Subcutaneous abdominal adipose tissue (tissue), 5 donors: ENCODE data around the gene SLIT3.
A peak's percentile ranks its signal among the peaks of the same experiment; 100 is the strongest.

ENCODE experiments used
- H3K27ac ChIP-seq: one replicate; pipeline ENCODE4 v1.7.0; 2013; ENCODE audit warnings: low read depth, mild to moderate bottlenecking, inconsistent platforms, low read length, moderate library complexity
- H3K27me3 ChIP-seq, 5 donors: one replicate each; pipeline ENCODE4 v1.7.0; 2013; ENCODE audit warnings: low read length in 5 of 5, inconsistent platforms in 1 of 5; ENCODE audit not compliant: control insufficient read depth in 5 of 5, insufficient read depth in 4 of 5
- H3K36me3 ChIP-seq, 5 donors: one replicate each; pipeline ENCODE4 v1.7.0; 2013; ENCODE audit warnings: low read length in 5 of 5; ENCODE audit not compliant: control insufficient read depth in 5 of 5, insufficient read depth in 5 of 5
- H3K4me1 ChIP-seq, 5 donors: one replicate each; pipeline ENCODE4 v1.7.0; 2013; ENCODE audit warnings: low read length in 5 of 5, mild to moderate bottlenecking in 3 of 5, moderate library complexity in 1 of 5; ENCODE audit not compliant: control insufficient read depth in 5 of 5, insufficient read depth in 5 of 5
- H3K4me3 ChIP-seq, 5 donors: one replicate each; pipeline ENCODE4 v1.7.0; 2013; ENCODE audit warnings: low read length in 5 of 5, low read depth in 1 of 5
- H3K9ac ChIP-seq, 5 donors: one replicate each; pipeline ENCODE4 v1.7.0; 2013; ENCODE audit warnings: low read length in 5 of 5, mild to moderate bottlenecking in 4 of 5, moderate library complexity in 3 of 5
- H3K9me3 ChIP-seq, 5 donors: one replicate each; pipeline ENCODE4 v1.7.0; 2013; ENCODE audit warnings: low read length in 5 of 5; ENCODE audit not compliant: control insufficient read depth in 5 of 5
- donor health status: healthy.
- donor health status: healthy.
- donor health status: healthy.
- donor health status: healthy.
- donor health status: healthy.

The SLIT3 gene

DNA sequence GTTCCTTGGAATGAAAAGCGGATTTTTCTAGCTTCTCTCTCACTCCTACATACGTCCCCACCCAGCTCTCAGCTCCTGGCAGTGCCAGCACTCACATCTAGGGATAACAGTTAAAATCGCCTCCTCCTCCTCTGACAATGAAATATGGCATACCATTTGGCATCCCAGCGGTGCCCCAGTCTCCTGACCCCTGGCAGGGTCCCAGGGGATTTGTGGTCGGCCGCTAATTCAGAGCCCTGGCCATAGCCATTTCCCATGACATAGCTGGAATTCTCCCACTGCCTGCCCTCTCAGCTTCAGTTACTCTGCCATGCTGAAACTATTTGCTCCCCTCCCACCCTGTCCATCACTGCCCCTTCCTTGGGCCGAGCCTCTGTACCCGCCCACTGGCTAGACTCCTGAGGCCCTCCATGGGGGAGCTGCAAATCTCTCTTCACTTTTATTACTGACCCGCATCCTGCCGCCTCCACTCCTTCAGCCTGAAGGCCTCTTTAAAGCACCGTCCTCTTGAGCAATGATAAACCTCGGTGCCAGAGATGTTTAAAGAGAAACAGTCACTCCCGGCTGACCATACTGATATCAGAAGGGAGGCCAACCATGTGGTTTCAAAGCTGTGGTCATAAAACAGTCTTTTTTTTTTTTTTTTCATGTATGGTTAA lies 139.8 kb downstream of the SLIT3 start:
- peak overlapping the region in 1 of 5 donors; percentile 48 for H3K9ac ChIP-seq
- H3K27ac ChIP-seq: peak overlapping the region; percentile 75
- H3K4me1 ChIP-seq: peaks cover 0 to 32% (median 27%) of the 10 kb centered on the region in 5 donors
- peaks cover 0 to 9% (median 0%) of the 10 kb centered on the region in 5 donors for H3K9me3 ChIP-seq
- H3K36me3 ChIP-seq: no peaks in the 10 kb centered on the region
- H3K27me3 ChIP-seq: no peaks in the 10 kb centered on the region
- no peak overlapping the region for H3K4me3 ChIP-seq

DNA sequence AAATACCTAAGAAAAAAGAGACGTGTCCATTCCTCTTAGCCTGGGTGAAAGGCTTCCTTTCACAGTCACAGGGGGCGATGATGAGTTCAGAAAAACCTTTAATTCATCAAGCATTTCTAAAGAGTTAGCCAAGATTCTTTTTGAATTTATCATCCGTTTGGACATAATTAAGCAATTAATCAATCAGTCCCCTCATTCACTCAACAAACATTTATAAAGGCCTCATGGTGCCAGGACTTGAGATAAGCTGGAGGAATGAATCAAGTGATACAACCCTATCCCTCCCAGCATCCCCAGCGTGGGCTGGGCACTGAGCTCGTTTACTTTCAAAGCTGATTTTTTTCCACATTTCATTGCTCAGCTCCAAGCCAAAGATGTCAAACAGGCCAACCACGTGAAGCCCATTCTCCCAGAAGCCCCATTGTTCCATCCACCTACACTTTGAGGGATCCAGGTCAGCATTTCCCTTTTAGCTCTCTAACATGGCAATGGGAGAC lies 140.5 kb downstream of the SLIT3 start:
- Histone ChIP-seq H3K27ac (peak overlapping the region; percentile 75), H3K27me3 (no peaks in the 10 kb centered on the region), H3K36me3 (no peaks in the 10 kb centered on the region), H3K4me1 (peaks cover 0 to 32% (median 27%) of the 10 kb centered on the region in 5 donors), H3K9ac (peak overlapping the region in 1 of 5 donors; percentile 48), H3K4me3 (no peak overlapping the region), H3K9me3 (peaks cover 0 to 9% (median 0%) of the 10 kb centered on the region in 5 donors)

DNA sequence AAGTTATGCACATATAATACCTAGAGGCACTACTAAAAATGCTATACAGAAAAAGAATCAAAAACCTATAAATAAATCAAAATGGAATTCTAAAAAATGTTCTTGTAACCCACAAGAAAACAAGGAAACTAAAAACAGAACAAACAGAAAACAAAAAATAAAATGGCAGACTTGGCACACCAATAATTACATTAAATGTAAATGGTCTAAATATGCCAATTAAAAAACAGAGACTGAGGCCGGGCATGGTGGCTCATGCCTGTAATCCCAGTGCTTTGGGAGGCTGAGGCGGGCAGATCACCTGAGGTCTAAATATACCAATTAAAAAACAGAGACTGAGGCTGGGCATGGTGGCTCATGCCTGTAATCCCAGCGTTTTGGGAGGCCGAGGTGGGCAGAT lies 142.2 kb downstream of the SLIT3 start:
- Histone ChIP-seq H3K4me3 (no peak overlapping the region), H3K9me3 (peaks cover 0 to 9% (median 0%) of the 10 kb centered on the region in 5 donors), H3K27me3 (no peaks in the 10 kb centered on the region), H3K36me3 (no peaks in the 10 kb centered on the region), H3K27ac (no peak overlapping the region), H3K4me1 (peaks cover 0 to 22% (median 17%) of the 10 kb centered on the region in 5 donors), H3K9ac (no peak overlapping the region)

DNA sequence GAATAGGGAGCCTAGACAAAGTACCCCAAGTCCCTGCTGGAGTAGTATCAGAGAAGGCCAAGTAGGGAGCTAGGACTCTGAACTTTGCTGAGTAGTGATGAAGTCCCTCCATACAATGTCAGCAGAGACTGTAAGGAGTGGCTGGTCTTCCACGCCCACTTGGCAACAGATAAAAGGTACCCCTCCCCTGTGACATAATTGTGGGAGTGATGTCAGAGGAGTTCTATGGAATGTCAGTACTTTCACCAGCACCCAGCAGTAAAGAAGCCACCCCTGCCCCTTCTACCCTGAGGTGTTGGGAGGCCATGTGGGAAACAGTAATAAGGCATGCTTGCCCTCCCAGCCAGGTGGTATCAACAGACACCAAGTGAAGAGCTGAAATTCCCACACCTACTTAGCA lies 143.9 kb downstream of the SLIT3 start:
- H3K9ac ChIP-seq: no peak overlapping the region
- peaks cover 0 to 20% (median 19%) of the 10 kb centered on the region in 5 donors for H3K4me1 ChIP-seq
- no peaks in the 10 kb centered on the region for H3K36me3 ChIP-seq
- peaks cover 0 to 9% (median 0%) of the 10 kb centered on the region in 5 donors for H3K9me3 ChIP-seq
- no peaks in the 10 kb centered on the region for H3K27me3 ChIP-seq
- H3K4me3 ChIP-seq: no peak overlapping the region
- no peak overlapping the region for H3K27ac ChIP-seq

DNA sequence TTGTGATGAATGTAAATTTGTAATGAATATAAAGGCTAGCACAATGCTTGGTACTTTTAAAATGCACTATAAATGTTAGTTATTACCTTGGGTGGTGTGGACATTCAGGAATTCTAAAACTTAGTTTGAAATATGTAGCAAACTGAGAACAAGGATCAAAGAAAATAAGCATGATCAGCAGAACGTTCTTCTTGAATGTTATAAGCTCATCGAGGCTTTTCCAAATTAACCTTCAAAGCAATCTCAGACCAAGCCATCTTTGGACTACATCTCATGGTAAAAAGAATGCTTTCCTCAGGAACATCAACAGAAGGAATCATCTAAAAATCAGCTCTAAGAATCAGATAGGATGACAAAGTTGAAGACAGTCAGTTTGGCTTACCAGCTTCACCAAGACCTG lies 146.3 kb downstream of the SLIT3 start:
- no peak overlapping the region for H3K27ac ChIP-seq
- H3K9me3 ChIP-seq: peaks cover 0 to 8% (median 0%) of the 10 kb centered on the region in 5 donors
- no peaks in the 10 kb centered on the region for H3K36me3 ChIP-seq
- H3K9ac ChIP-seq: no peak overlapping the region
- no peak overlapping the region for H3K4me3 ChIP-seq
- no peaks in the 10 kb centered on the region for H3K27me3 ChIP-seq
- H3K4me1 ChIP-seq: peaks cover 2 to 6% (median 4%) of the 10 kb centered on the region in 5 donors

DNA sequence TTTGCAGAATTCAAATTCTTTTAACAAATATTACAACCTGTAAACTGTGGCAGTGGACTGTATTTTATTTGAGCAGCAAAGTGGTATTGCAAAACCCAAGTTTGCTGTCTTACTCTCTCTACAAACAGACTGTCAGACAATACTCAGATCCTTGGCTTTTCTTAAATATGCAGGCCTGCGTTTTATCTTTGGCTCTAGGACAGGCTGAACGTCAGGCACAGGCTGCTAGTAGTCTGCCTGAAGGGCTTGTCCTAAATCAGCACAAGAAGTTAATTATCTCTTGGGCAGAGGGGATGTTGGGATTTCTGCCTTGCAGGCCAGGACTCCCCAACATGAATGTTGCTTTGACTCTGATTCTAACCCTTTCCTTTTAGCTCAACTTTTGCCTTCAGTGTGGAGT lies 147.5 kb downstream of the SLIT3 start:
- peaks cover 0 to 6% (median 0%) of the 10 kb centered on the region in 5 donors for H3K9me3 ChIP-seq
- peaks cover 2 to 6% (median 4%) of the 10 kb centered on the region in 5 donors for H3K4me1 ChIP-seq
- no peaks in the 10 kb centered on the region for H3K27me3 ChIP-seq
- H3K36me3 ChIP-seq: no peaks in the 10 kb centered on the region
- no peak overlapping the region for H3K4me3 ChIP-seq
- no peak overlapping the region for H3K27ac ChIP-seq
- no peak overlapping the region for H3K9ac ChIP-seq

DNA sequence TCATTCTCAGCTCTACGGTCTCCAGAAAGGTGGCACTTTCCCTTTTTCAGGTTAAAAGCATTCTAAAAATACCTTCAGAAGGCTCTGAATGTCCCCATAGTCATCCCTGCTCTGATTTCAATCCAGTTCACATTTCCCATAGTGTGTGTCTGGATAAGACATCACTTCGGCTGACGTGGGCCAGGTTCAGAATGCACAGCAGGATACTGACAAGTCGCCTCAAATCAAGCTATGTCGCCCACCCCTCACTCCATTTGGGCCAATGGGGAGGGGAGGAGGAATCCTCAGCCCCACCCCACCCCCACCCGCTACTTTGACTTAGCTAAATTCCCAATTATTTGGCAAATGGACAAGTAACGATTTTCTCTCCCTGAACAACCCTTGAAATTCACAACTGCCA lies 148.0 kb downstream of the SLIT3 start:
- H3K36me3 ChIP-seq: no peaks in the 10 kb centered on the region
- H3K4me3 ChIP-seq: no peak overlapping the region
- H3K4me1 ChIP-seq: peaks cover 2 to 6% (median 4%) of the 10 kb centered on the region in 5 donors
- H3K27ac ChIP-seq: no peak overlapping the region
- no peak overlapping the region for H3K9ac ChIP-seq
- H3K9me3 ChIP-seq: peaks cover 0 to 6% (median 0%) of the 10 kb centered on the region in 5 donors
- no peaks in the 10 kb centered on the region for H3K27me3 ChIP-seq

DNA sequence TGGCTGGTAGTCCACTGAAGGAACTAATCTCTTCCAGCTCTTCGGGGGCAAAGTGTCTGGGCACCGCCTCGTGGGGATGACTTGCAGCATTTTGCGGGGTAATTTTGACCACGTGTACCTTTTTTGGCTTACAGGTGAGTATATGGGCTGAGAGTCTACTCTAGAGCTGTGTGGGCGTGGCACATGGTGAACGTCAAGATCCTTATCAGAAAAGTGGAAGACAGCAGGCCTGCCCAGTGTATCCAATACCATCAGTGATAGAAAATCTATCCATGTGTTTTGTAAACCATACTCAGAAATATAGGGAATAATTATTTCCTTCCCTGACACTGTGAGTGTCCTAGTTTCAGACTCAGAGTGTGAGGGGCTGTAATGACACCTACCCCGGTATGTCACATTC lies 148.5 kb downstream of the SLIT3 start:
- no peaks in the 10 kb centered on the region for H3K36me3 ChIP-seq
- no peaks in the 10 kb centered on the region for H3K27me3 ChIP-seq
- no peak overlapping the region for H3K4me3 ChIP-seq
- peaks cover 0 to 5% (median 0%) of the 10 kb centered on the region in 5 donors for H3K9me3 ChIP-seq
- H3K9ac ChIP-seq: no peak overlapping the region
- H3K27ac ChIP-seq: no peak overlapping the region
- H3K4me1 ChIP-seq: peaks cover 2 to 7% (median 4%) of the 10 kb centered on the region in 5 donors

DNA sequence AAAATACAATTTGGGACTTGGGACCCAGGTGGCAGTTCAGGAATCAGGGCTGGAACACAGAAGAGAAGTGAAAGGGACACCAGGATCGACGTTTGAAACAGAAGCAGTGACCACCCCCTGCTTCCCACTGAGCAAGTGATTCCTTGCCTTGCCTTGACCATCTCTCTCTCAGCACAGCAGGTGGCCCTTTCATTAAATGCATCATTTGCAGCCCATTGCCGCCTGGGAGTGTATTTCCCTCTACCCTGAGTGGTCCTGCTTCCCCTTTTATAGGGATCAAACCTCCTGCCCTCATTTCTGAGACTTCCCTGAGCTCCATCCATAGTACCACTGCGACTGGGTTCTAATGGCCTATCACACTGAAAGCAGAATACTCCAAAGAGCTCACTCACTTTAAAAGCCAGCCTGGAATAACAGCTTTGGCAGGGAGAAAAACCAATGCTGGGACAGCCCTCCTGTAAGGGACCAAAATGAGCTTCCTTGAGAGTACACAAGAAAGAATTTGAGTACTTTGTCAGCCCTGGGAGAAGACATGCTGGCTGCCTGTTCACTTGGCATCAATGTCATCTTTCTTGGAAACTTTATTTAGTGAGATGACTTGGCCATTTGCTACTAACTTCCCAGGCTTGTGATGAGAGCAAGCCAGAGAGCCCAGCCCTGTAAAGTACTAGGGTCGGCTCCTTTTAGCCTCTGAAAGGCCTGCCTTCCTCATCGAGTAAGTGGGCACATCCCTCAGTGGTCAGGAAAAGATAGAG lies 149.7 kb downstream of the SLIT3 start:
- no peaks in the 10 kb centered on the region for H3K27me3 ChIP-seq
- no peak overlapping the region for H3K4me3 ChIP-seq
- H3K27ac ChIP-seq: no peak overlapping the region
- H3K9ac ChIP-seq: peak overlapping the region in 1 of 5 donors; percentile 29
- H3K9me3 ChIP-seq: no peaks in the 10 kb centered on the region
- H3K36me3 ChIP-seq: no peaks in the 10 kb centered on the region
- H3K4me1 ChIP-seq: peaks cover 3 to 7% (median 6%) of the 10 kb centered on the region in 5 donors

DNA sequence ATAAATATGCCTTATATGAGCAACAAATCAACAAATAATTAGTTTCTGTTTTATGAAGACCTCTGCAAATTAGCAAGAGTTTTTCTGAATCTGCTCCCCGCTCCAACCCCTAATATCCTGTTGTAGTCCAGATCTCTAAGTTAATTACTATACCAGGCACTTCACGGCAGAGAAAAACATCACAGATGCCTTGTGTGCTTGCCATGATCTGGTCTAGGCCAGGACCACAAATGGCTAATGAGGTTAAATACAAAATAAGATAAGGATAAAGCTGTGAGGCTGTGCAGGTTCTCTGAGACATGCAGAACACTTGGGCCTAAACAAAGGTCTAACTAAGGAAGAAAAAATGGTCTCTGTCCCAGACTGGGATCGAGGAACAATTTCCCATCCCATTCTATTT lies 150.8 kb downstream of the SLIT3 start:
- Histone ChIP-seq H3K27ac (no peak overlapping the region), H3K27me3 (no peaks in the 10 kb centered on the region), H3K9me3 (no peaks in the 10 kb centered on the region), H3K9ac (no peak overlapping the region), H3K4me1 (peaks cover 3 to 12% (median 11%) of the 10 kb centered on the region in 5 donors), H3K4me3 (no peak overlapping the region), H3K36me3 (no peaks in the 10 kb centered on the region)
